GDM1 (cell line): ENCODE results near the gene RAB1B.

Experiments
- DNase-seq: peaks from one replicate; lab custom pipeline; 2025; lab: John Stamatoyannopoulos, UW

RAB1B gene

GRCh38 chr11:66284526-66285078, 16.2 kb downstream of the RAB1B start:
- no peak for DNase-seq

- DNase-seq = no peak
These were observed 17.0 kb downstream of the RAB1B start for GRCh38 chr11:66285250-66285947.

- DNase-seq = no peak
These were observed 18.3 kb downstream of the RAB1B start for GRCh38 chr11:66286699-66287098.

GRCh38 chr11:66287211-66287888, 18.9 kb downstream of the RAB1B start:
- no peak for DNase-seq

GRCh38 chr11:66287889-66288670, 19.6 kb downstream of the RAB1B start:
- DNase-seq = no peak

- DNase-seq = peak; percentile 98
These were observed 20.5 kb downstream of the RAB1B start, which contains the start of gene YIF1A for GRCh38 chr11:66288671-66289547. Gene YIF1A, minus strand, starts transcription at chr11:66289143. Its CDS starts 158 bp downstream, at chr11:66288985.

GRCh38 chr11:66289548-66290329, 21.3 kb downstream of the RAB1B start:
- peak; percentile 66 for DNase-seq

- DNase-seq = no peak
These were observed 21.8 kb downstream of the RAB1B start for GRCh38 chr11:66290330-66290621.

GRCh38 chr11:66291303-66291705, 22.9 kb downstream of the RAB1B start:
- DNase-seq = no peak

- no peak for DNase-seq
These were observed 23.5 kb downstream of the RAB1B start, which contains the start of gene TMEM151A for GRCh38 chr11:66291706-66292542. Gene TMEM151A, plus strand, starts transcription at chr11:66291894. Its CDS starts 120 bp downstream, at chr11:66292014.

GRCh38 chr11:66292543-66293332, 24.3 kb downstream of the RAB1B start:
- DNase-seq = no peak

GRCh38 chr11:66293352-66293751, 24.9 kb downstream of the RAB1B start:
- DNase-seq = no peak

- no peak for DNase-seq
These were observed 25.6 kb downstream of the RAB1B start for GRCh38 chr11:66293777-66294625.

- DNase-seq = no peak
These were observed 26.5 kb downstream of the RAB1B start for GRCh38 chr11:66294626-66295620.

- DNase-seq = no peak
These were observed 29.2 kb downstream of the RAB1B start for GRCh38 chr11:66297610-66298009.

GRCh38 chr11:66299186-66299585, 30.7 kb downstream of the RAB1B start:
- no peak for DNase-seq

- no peak for DNase-seq
These were observed 34.2 kb downstream of the RAB1B start for GRCh38 chr11:66302656-66303055.
